GM21360 (cell line): ENCODE data around the gene C2CD4C.
"Not testable (repeated sequence)": the region's sequence is repeated elsewhere in the genome, so short reads cannot be mapped to it uniquely, and the experiment has no call there.

Source experiments
- ATAC-seq: cut with Tn5 transposase; IDR thresholded peaks from one replicate; pipeline ENCODE4 v1.9.1; 2021; ENCODE audit warnings: mild to moderate bottlenecking, moderate library complexity; ENCODE audit not compliant: unreplicated experiment

Gene C2CD4C

DNA sequence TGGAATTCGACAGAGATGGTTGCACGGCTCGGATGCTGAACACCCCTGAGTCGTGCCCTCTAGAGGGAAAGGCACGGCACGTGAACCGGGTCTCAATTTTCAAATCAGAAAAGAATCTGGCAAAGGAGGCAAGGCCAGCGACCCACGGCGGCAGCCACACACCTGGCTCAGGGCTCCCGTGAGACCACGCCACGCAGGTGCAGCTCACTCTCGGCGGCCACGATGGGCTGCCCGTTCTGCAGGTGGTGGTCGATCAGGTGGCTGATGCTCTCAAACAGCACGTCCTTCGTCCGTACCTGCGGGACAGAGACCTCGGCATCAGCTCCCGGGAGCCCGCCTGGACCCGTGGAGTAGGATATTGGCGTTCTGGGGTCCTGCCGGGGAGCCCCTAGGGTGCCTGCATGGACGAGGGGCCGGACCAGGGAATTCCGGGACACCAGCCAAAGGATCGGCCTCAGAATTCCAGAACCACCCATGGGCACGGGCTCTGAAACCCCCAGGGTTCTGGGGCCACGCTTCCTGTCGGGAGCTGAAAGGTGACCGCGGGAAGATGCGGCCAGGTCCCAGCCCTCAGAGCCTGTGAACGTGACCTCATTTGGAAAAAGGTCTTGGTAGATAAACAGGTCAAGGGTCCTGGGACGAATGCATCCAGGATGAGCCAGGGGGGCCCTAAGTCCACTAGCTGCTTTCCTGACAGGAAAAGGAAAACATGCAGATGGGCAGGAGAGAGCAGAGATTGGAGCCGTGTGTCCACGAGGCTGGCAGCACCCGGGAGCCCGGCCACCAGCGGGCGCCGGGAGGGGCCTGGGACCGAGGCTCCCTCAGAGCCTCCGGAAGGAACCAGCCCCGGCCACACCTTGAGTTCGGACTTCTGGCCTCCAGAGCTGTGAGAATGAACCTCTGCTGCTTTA, 10.1 kb upstream of the C2CD4C start:
- no peak for ATAC-seq

- no peak for ATAC-seq
Observed at GRCh38 chr19:416416-416815, 7.5 kb upstream of the C2CD4C start.

- no peak for ATAC-seq
Observed at GRCh38 chr19:415292-415691, 6.3 kb upstream of the C2CD4C start.

DNA sequence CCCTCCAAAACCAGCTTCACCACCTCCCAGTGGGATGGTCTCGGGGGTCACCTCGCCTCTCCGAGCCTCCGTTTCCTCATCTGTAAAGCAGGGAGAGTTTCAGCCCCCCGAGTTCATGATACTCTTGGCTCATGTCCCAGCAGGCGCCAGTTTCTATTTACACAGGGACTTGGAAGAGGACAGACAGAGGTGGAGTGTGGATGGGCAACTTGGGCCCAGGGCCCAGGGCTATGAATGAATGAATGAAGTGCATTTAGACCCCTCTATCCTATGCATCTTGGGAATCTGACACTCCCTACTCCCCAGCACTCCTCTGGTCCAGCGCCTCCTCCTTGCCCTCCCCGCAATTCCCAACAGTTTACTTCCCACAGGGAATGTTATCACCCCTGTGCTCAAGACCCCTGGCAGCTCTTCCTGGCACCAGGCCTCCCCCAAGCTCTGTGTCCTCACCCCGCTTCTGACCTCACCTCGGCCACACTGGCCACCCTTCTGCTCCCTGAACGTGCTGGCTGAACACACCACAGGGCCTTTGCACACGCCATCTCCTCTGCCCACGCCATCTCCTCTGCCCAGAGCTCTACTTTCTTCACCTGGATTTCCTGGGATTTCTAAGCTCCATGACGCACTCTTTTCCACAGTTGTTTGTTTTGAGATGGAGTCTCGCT, 4.9 kb upstream of the C2CD4C start:
- ATAC-seq: no peak

DNA sequence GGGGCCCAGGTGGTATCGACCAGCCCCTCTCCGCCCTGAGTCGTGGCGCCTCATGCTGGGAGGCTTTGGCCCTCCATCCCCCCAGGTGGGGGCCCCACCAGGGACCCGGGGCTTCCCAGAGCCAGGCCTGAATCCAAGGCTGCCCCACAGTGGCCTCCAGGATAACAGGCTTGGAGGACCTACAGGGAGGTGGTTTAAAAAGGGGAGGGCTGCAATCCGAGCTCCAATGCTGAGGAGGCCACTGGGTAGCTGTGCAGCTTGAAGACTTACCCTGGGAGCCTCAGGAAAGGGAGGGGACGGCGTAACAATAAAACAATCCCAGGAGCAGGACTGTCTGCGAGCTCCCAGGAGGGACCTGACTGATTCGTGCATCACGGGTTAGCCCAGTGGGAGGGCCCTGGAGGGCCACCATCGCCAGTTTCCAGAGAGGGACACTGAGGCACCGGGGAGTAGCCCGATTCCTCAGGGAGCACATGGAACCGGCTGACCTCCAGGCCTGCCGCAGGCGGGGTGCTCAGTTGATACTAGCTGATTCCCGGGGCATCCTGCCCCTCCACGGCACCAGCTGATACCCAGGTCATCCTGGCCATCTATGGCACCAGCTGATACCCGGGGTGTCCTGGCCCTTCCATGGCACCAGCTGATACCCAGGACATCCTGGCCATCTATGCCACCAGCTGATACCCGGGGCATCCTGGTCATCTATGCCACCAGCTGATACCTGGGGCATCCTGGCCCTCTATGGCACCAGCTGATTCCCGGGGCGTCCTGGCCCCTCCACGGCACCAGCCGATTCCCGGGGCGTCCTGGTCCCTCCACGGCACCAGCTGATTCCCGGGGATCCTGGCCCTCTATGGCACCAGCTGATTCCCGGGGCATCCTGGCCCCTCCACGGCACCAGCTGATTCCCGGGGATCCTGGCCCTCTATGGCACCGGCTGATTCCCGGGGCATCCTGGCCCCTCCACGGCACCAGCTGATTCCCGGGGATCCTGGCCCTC, 3.7 kb upstream of the C2CD4C start:
- ATAC-seq: no peak

DNA sequence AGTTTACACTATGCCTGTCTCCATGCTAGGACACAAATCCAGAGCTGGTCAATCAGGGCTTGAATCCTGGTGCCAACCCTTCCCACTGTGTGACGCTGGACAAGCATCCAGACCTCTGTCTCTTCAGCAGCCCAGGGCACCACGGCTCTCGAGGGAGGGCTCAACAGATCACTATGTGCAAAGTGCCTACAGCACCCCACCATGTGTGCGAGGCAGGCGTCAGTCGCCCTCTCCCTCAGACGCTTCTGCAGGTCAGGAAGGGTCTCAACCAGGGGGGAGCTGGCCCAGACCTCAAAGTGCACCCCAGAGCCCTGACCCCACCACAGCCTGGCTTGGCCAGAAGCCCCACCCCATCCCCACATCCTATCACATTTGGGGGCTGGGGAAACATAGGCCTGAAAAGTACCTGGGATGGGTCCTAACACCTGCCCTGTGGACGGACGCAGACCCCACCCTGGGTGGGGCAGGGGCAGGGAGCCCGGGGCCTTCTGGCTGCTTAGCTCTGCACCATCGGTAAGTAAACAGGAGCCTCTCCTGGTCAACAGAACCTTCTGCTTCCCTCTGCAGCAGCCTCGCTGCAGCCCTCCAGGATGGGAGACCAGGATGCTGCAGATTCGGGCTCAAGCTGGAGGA, 2.9 kb upstream of the C2CD4C start:
- no peak for ATAC-seq

DNA sequence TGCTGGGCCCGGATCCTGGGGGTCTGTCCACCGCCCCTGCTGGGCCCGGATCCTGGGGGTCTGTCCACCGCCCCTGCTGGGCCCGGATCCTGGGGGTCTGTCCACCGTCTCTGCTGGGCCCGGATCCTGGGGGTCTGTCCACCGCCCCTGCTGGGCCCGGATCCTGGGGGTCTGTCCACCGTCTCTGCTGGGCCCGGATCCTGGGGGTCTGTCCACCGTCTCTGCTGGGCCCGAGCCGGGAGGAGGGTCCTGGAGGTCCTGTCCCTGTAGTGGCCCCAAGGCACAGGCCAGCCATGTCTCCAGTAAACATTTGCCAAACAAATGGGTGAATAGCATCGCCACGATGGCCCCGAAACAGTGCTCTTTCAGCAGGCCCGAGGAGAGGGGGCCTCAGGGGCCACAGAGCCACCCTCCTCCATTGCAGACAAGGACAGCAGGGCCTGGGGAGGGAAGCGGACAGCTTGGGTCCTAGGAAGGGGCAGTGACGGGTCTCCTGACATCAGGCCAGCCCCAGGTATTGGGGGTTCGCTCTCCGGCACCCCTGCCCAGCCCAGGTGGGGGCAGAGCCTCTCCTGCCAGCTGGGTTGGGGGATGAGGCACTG, 2.3 kb upstream of the C2CD4C start:
- ATAC-seq: not testable (repeated sequence)

- ATAC-seq: no peak
Observed at GRCh38 chr19:410243-410781, 1.4 kb upstream of the C2CD4C start.

DNA sequence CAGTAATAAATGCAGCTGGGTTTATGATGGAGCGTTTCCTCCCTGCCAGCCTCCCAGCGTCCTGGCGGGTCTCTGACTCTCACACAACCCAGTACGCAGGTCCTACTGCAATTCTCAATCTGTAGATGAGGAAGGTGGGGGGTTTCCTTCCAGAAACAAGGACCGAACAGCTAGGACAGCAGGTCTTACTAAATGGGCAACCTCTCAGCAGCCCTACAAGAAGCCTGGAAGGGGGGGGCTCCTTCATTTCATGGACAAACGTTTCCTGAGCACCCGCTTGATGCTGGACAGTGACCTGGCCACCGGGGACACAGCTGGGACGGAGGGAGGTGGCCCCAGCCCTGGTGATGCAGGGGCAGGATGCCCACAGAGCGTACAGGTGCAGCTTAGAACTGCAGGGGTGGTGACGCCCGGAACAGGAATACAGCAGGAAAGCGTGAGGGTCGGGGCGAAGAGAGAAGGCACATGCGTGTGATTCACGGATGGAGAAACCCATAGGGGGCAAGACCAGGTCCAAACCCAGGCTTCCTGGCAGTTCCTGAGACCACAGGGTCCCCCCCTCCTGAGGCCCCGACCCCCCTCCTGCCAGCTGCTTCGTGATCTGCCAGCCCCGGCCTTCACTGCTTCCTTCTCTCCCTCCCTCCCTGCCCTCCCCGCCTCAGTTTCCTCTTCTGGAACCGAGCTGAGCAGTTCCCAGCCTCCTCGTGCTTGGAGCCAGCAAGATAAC, 732 bp upstream of the C2CD4C start:
- ATAC-seq: no peak

- no peak for ATAC-seq
Observed at GRCh38 chr19:408441-408901, 476 bp downstream of the C2CD4C start.

DNA sequence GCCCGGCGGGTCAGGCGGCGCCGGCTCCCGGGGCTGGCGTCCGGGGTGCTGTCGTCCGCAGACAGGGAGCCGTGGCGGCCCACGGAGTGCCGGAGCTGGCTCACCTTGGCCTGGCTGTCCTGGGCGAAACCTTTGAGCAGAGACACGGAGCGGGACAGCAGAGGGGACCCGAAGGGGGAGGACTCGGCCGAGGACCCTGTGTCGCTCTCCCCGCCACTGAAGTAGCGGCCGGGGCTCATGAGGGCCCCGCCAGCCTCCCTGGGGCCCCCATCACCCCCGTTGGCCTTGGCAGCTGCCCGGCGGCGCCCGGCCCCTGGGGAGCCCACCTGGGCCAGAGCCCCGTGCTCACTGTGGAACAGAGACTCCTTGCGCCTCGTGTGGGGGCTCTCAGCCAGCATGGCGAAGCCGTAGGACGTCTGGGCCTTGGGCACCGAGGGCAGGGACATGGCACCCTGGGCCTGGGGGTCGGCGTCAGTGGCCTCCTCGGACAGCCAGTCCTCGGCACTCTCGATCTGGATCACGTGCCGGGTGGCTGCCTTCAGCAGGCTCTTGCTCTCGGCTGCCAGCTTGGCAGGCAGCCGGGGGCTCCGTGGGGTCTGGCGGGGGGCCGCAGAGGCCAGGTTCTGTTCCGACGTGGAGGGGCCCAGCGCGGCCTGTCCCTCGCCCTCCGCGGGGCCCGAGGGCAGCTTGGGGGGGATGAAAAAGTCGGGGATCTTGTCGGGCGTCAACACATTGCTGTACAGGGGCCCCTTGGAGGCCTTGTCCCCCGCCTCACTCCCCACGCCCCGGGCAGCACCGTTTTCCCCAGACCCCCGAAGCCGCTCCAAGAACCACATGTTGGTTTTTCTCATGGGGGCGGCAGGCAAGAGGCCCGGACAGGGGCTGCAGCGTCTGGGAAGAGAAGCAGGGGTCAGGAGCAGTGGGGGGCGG, 1.2 kb downstream of the C2CD4C start:
- ATAC-seq: no peak

- ATAC-seq: no peak
Observed at GRCh38 chr19:406971-407510, 1.9 kb downstream of the C2CD4C start.

- no peak for ATAC-seq
Observed at GRCh38 chr19:406135-406781, 2.7 kb downstream of the C2CD4C start.

DNA sequence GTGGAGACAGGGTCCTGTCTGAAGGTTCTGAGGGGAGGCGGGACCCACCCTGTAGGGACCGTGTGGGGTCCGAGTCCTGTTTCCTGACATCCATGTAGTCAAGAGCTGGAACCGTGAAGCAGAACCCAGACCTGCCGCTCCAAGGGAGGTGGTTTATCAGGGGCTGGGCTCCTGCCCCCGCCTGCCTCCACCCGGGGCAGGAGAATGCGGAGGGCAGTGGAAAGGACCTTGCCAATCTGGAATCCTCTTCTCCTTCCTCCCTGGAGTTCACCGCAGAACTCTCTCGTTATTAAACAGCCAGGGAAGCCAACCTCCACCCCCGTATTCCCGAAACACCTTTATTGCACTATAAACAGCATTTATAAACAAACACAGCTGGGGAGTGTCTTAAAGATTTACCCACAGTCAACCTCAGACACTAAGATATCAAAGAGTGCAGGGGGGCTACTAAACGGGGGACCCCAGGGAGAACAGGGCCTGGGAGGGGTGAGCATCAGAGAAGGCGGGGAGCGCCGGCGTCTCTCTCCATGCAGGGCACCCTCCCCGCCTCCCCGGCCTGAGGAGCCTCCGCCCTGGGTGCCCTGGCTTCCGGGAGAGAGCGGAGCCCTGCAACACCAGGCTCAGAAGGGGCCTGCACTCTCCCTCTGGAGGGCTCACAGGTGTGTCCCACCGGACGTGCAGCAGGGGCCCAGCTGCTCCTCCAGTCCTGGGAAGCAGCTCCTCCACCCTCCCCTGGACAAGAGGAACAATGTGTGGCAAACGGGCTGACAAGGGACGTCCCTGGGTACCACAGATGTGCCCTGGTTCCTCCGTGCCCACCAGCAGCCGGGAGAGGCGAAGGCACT, 3.6 kb downstream of the C2CD4C start:
- ATAC-seq: no peak

- no peak for ATAC-seq
Observed at GRCh38 chr19:403221-404027, 5.5 kb downstream of the C2CD4C start.

- ATAC-seq: no peak
Observed at GRCh38 chr19:402786-403185, 6.2 kb downstream of the C2CD4C start.
